ENCODE data around the gene RALY. TPM values are rescaled to one million over a fixed set of nuclear protein-coding genes. Genes with fewer than 3 reads are reported as not detected.
A peak's percentile ranks its signal among the peaks of the same experiment; 100 is the strongest.

Gene RALY
- polyA plus RNA-seq, 2 donors: 90.6 to 118 TPM

DNA sequence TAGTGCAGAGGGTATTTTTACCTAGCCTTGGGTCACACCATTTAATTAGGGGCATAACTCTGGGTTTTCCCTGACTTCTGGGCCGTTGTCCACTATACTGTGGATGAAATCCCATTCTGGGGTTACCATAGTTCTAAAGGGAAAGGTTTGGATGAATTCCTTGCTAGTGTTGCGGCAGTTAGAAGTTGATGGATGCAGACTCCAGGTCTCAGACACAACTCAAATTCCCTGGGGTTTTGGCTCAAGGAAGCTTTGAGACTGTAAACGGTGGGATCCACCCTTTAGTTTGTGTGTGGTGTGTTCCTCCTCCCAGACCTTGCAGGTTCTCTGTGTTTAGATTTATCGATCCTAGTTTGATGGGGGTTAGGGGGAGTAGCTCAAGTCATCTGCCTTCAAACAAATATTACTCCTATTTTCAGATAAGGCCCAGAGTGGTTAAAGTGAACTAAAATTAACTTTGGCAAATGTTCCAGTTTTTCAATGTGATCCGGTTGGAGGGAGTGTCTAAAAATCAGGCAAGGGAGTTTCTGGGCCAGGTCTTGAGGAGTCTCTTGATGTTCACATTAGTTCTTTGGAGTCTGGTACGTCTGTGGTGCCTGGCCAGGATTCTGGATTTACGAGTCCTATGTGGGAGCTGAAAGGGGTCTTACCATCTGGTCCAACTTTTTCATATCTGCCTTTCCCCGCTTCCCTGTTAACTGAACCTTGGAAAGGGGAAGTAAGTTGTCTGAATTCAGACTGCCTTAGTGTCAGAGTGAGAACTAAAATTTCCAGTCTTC lies 1.5 kb downstream of the RALY start:
- 10 to 16% methylated on average over 8 of the region's 8 CpGs for WGBS, 2 donors
- Histone ChIP-seq H3K4me1 (ENCODE audit: control insufficient read depth in 2 of 2, insufficient read depth in 2 of 2, low read length in 1 of 2) (peaks cover 0 to 11% of the 10 kb centered on the region in 2 donors), H3K9me3 (ENCODE audit: control insufficient read depth in 2 of 2, insufficient read depth in 1 of 2, low read depth in 1 of 2, low read length in 1 of 2) (no peaks in the 10 kb centered on the region), H3K27me3 (ENCODE audit: control insufficient read depth in 1 of 2, insufficient read depth in 2 of 2, low read length in 2 of 2) (no peaks in the 10 kb centered on the region), H3K27ac (ENCODE audit: low read depth in 2 of 2, low read length in 1 of 2) (peak overlapping the region; percentile 45 to 99), H3K36me3 (ENCODE audit: control insufficient read depth in 2 of 2, insufficient read depth in 2 of 2, low read length in 1 of 2) (no peaks in the 10 kb centered on the region), H3K4me3 (ENCODE audit: low read depth in 1 of 2, low read length in 2 of 2) (peak overlapping the region in 1 of 2 donors; percentile 80)

DNA sequence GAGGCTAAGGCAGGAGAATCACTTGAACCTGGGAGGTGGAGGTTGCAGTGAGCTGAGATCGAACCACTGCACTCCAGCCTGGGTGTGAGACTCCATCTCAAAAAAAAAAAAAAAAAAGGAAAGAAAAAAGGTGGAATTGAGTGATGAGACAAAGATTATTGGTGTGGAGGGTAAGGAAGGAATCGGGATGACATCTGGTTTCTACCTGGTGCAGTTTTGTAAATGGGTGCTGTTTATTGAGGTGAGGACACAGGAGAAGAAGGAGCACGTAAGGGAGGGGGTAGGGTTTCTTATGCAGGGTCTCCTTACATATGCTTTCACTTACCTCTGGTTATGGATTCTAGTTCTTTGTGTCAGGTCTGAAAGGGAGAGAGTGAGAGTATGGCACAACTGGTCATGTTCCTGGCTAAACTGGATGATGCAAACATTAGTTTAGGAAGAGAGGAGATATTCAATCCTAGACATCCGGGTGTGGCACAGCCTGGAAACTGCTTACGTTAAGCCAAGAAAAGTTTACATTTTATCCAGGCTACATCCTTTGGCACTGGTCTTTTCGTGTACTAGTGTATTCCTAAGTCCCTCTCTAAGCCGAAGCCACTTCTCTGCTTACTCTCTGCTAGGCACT lies 5.4 kb downstream of the RALY start:
- no peaks in the 10 kb centered on the region for H3K36me3 ChIP-seq (ENCODE audit: control insufficient read depth in 2 of 2, insufficient read depth in 2 of 2, low read length in 1 of 2)
- no peak overlapping the region for H3K27ac ChIP-seq (ENCODE audit: low read depth in 2 of 2, low read length in 1 of 2)
- no peak overlapping the region for H3K4me3 ChIP-seq (ENCODE audit: low read depth in 1 of 2, low read length in 2 of 2)
- H3K9me3 ChIP-seq (ENCODE audit: control insufficient read depth in 2 of 2, insufficient read depth in 1 of 2, low read depth in 1 of 2, low read length in 1 of 2): no peaks in the 10 kb centered on the region
- peaks cover 0 to 7% of the 10 kb centered on the region in 2 donors for H3K4me1 ChIP-seq (ENCODE audit: control insufficient read depth in 2 of 2, insufficient read depth in 2 of 2, low read length in 1 of 2)
- no peaks in the 10 kb centered on the region for H3K27me3 ChIP-seq (ENCODE audit: control insufficient read depth in 1 of 2, insufficient read depth in 2 of 2, low read length in 2 of 2)
- 65 to 68% methylated on average over 7 of the region's 7 CpGs for WGBS, 2 donors

DNA sequence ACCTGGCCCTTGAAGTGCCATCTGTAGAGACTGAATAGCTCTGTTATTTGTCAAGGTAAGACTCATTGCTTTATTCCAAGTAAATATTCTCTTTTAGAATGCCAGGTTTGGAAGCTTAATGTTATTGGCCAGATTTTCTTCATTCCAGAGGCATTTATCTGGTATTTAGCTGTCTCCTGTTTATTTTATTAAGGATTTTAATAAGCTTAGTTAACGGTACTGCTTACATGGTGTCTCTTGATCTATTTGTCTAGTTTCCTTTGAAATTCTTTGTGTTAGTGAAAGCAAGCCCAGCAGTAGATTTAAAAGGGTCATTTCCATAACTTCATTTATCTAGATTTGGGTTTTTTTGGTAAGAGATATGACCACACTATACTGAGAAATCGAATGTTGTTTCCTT lies 7.7 kb downstream of the RALY start:
- no peaks in the 10 kb centered on the region for H3K27me3 ChIP-seq (ENCODE audit: control insufficient read depth in 1 of 2, insufficient read depth in 2 of 2, low read length in 2 of 2)
- peaks cover 0 to 2% of the 10 kb centered on the region in 2 donors for H3K36me3 ChIP-seq (ENCODE audit: control insufficient read depth in 2 of 2, insufficient read depth in 2 of 2, low read length in 1 of 2)
- peaks cover 0 to 7% of the 10 kb centered on the region in 2 donors for H3K4me1 ChIP-seq (ENCODE audit: control insufficient read depth in 2 of 2, insufficient read depth in 2 of 2, low read length in 1 of 2)
- no peak overlapping the region for H3K27ac ChIP-seq (ENCODE audit: low read depth in 2 of 2, low read length in 1 of 2)
- H3K9me3 ChIP-seq (ENCODE audit: control insufficient read depth in 2 of 2, insufficient read depth in 1 of 2, low read depth in 1 of 2, low read length in 1 of 2): no peaks in the 10 kb centered on the region
- no peak overlapping the region for H3K4me3 ChIP-seq (ENCODE audit: low read depth in 1 of 2, low read length in 2 of 2)
- WGBS, 2 donors: 30 to 38% methylated on average over 2 of the region's 2 CpGs

DNA sequence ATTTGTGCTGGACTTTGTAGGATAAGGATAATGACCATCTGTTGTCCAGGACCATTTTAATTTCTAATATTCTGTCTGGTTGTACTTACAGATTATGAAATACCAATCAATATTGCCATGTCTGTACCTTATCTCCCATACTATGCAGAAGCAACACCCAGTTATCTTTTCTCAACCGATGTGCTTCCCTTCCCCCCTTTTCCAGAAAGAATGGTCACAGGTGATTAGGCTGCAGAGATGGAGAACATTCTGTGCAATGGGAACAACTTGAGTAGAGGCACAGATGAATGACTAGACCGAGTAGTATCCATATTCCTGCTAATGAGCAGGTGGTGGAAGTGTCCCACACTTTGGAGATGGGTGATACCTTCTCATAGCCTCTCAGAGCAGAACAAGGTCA lies 10.5 kb downstream of the RALY start:
- Histone ChIP-seq H3K27ac (ENCODE audit: low read depth in 2 of 2, low read length in 1 of 2) (no peak overlapping the region), H3K36me3 (ENCODE audit: control insufficient read depth in 2 of 2, insufficient read depth in 2 of 2, low read length in 1 of 2) (peaks cover 0 to 2% of the 10 kb centered on the region in 2 donors), H3K27me3 (ENCODE audit: control insufficient read depth in 1 of 2, insufficient read depth in 2 of 2, low read length in 2 of 2) (no peaks in the 10 kb centered on the region), H3K4me3 (ENCODE audit: low read depth in 1 of 2, low read length in 2 of 2) (no peak overlapping the region), H3K4me1 (ENCODE audit: control insufficient read depth in 2 of 2, insufficient read depth in 2 of 2, low read length in 1 of 2) (peaks cover 0 to 3% of the 10 kb centered on the region in 2 donors), H3K9me3 (ENCODE audit: control insufficient read depth in 2 of 2, insufficient read depth in 1 of 2, low read depth in 1 of 2, low read length in 1 of 2) (no peaks in the 10 kb centered on the region)
- 56 to 83% methylated on average over 2 of the region's 2 CpGs for WGBS, 2 donors

DNA sequence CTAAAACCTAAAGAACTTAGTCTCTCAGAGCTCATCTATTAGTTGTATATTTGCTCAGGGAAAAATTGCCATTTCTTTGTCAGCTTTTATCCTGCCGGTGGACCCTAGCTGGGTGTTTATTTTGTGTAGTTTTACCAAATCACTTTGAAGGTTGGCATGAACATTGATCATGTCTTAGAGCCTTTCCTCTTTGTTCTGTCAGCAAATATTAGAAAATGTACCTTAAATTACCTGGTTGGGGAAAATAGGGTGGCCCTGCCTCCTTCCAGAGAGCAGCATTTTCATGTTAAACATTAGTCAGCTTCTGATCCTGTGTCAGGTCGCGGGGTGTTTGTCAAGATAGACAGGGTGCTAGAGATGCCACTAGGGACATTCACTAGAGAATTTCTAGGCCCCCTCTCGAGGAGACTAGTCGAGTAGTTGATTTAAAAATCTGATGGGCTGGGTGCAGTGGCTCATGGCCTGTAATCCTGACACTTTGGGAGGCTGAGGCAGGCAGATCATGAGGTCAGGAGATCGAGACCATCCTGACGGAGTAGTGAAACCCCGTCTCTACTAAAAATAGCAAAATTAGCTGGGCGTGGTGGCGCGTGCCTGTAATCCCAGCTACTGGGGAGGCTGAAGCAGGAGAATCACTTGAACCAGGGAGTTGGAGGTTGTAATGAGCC lies 11.2 kb downstream of the RALY start:
- H3K4me1 ChIP-seq (ENCODE audit: control insufficient read depth in 2 of 2, insufficient read depth in 2 of 2, low read length in 1 of 2): no peaks in the 10 kb centered on the region
- H3K27me3 ChIP-seq (ENCODE audit: control insufficient read depth in 1 of 2, insufficient read depth in 2 of 2, low read length in 2 of 2): no peaks in the 10 kb centered on the region
- H3K36me3 ChIP-seq (ENCODE audit: control insufficient read depth in 2 of 2, insufficient read depth in 2 of 2, low read length in 1 of 2): peaks cover 0 to 2% of the 10 kb centered on the region in 2 donors
- WGBS, 2 donors: 85 to 91% methylated on average over 11 of the region's 11 CpGs
- no peaks in the 10 kb centered on the region for H3K9me3 ChIP-seq (ENCODE audit: control insufficient read depth in 2 of 2, insufficient read depth in 1 of 2, low read depth in 1 of 2, low read length in 1 of 2)
- no peak overlapping the region for H3K4me3 ChIP-seq (ENCODE audit: low read depth in 1 of 2, low read length in 2 of 2)
- H3K27ac ChIP-seq (ENCODE audit: low read depth in 2 of 2, low read length in 1 of 2): no peak overlapping the region

GRCh38 chr20:34006619-34007018 lies 12.9 kb downstream of the RALY start:
- H3K36me3 ChIP-seq (ENCODE audit: control insufficient read depth in 2 of 2, insufficient read depth in 2 of 2, low read length in 1 of 2): peaks cover 0 to 2% of the 10 kb centered on the region in 2 donors
- no peak overlapping the region for H3K27ac ChIP-seq (ENCODE audit: low read depth in 2 of 2, low read length in 1 of 2)
- no peaks in the 10 kb centered on the region for H3K4me1 ChIP-seq (ENCODE audit: control insufficient read depth in 2 of 2, insufficient read depth in 2 of 2, low read length in 1 of 2)
- H3K9me3 ChIP-seq (ENCODE audit: control insufficient read depth in 2 of 2, insufficient read depth in 1 of 2, low read depth in 1 of 2, low read length in 1 of 2): no peaks in the 10 kb centered on the region
- no peak overlapping the region for H3K4me3 ChIP-seq (ENCODE audit: low read depth in 1 of 2, low read length in 2 of 2)
- H3K27me3 ChIP-seq (ENCODE audit: control insufficient read depth in 1 of 2, insufficient read depth in 2 of 2, low read length in 2 of 2): no peaks in the 10 kb centered on the region
- whole genome bisulfite sequencing, 2 donors: 73 to 77% methylated on average over 2 of the region's 2 CpGs

DNA sequence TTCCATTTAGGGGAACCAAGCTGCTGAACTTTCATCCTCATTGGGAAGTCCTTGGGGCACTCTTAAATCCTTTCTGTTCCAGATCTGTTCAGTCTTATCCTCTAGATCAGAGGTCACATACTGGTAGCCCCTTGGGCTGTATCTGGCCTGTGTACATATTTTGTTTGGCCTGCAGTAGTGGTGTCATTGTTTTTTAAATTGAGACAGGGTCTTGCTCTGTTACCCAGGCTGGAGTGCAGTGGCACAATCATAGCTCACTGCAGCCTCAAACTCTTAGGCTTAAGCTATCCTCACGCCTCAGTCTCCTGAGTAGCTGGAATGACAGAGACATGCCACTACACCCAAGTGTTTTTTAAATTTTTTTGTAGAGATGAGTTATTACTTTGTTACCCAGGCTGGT lies 14.8 kb downstream of the RALY start:
- Histone ChIP-seq H3K4me1 (ENCODE audit: control insufficient read depth in 2 of 2, insufficient read depth in 2 of 2, low read length in 1 of 2) (peaks cover 2 to 3% of the 10 kb centered on the region in 2 donors), H3K27me3 (ENCODE audit: control insufficient read depth in 1 of 2, insufficient read depth in 2 of 2, low read length in 2 of 2) (no peaks in the 10 kb centered on the region), H3K36me3 (ENCODE audit: control insufficient read depth in 2 of 2, insufficient read depth in 2 of 2, low read length in 1 of 2) (peaks cover 0 to 2% of the 10 kb centered on the region in 2 donors), H3K27ac (ENCODE audit: low read depth in 2 of 2, low read length in 1 of 2) (no peak overlapping the region), H3K4me3 (ENCODE audit: low read depth in 1 of 2, low read length in 2 of 2) (no peak overlapping the region), H3K9me3 (ENCODE audit: control insufficient read depth in 2 of 2, insufficient read depth in 1 of 2, low read depth in 1 of 2, low read length in 1 of 2) (no peaks in the 10 kb centered on the region)
- WGBS, 2 donors: 93 to 97% methylated on average over 1 of the region's 1 CpG

GRCh38 chr20:34010405-34010931 lies 16.8 kb downstream of the RALY start:
- no peaks in the 10 kb centered on the region for H3K9me3 ChIP-seq (ENCODE audit: control insufficient read depth in 2 of 2, insufficient read depth in 1 of 2, low read depth in 1 of 2, low read length in 1 of 2)
- H3K4me3 ChIP-seq (ENCODE audit: low read depth in 1 of 2, low read length in 2 of 2): no peak overlapping the region
- H3K27ac ChIP-seq (ENCODE audit: low read depth in 2 of 2, low read length in 1 of 2): no peak overlapping the region
- H3K27me3 ChIP-seq (ENCODE audit: control insufficient read depth in 1 of 2, insufficient read depth in 2 of 2, low read length in 2 of 2): no peaks in the 10 kb centered on the region
- 74 to 82% methylated on average over 3 of the region's 3 CpGs for WGBS, 2 donors
- no peaks in the 10 kb centered on the region for H3K36me3 ChIP-seq (ENCODE audit: control insufficient read depth in 2 of 2, insufficient read depth in 2 of 2, low read length in 1 of 2)
- H3K4me1 ChIP-seq (ENCODE audit: control insufficient read depth in 2 of 2, insufficient read depth in 2 of 2, low read length in 1 of 2): peaks cover 2 to 3% of the 10 kb centered on the region in 2 donors

GRCh38 chr20:34011275-34011674 lies 17.6 kb downstream of the RALY start:
- Histone ChIP-seq H3K27me3 (ENCODE audit: control insufficient read depth in 1 of 2, insufficient read depth in 2 of 2, low read length in 2 of 2) (no peaks in the 10 kb centered on the region), H3K9me3 (ENCODE audit: control insufficient read depth in 2 of 2, insufficient read depth in 1 of 2, low read depth in 1 of 2, low read length in 1 of 2) (no peaks in the 10 kb centered on the region), H3K36me3 (ENCODE audit: control insufficient read depth in 2 of 2, insufficient read depth in 2 of 2, low read length in 1 of 2) (no peaks in the 10 kb centered on the region), H3K4me3 (ENCODE audit: low read depth in 1 of 2, low read length in 2 of 2) (no peak overlapping the region), H3K4me1 (ENCODE audit: control insufficient read depth in 2 of 2, insufficient read depth in 2 of 2, low read length in 1 of 2) (peaks cover 2 to 3% of the 10 kb centered on the region in 2 donors), H3K27ac (ENCODE audit: low read depth in 2 of 2, low read length in 1 of 2) (no peak overlapping the region)
- 91 to 98% methylated on average over 1 of the region's 1 CpG for WGBS, 2 donors
